GM12892 (cell line): ENCODE results near the gene ANKRD6.
"Not testable (repeated sequence)": the region's sequence is repeated elsewhere in the genome, so short reads cannot be mapped to it uniquely, and the experiment has no call there.

Source experiments
- POLR2A ChIP-seq: IDR thresholded peaks from 2 replicates; pipeline ENCODE4 v1.6.1; 2011; ENCODE audit warnings: low read depth, low read length, control low read depth
- POLR2AphosphoS5 ChIP-seq: IDR thresholded peaks from 2 replicates; pipeline ENCODE4 v1.6.1; 2011; ENCODE audit warnings: low read depth, low read length, control low read depth
- TAF1 ChIP-seq: IDR thresholded peaks from 2 replicates; pipeline ENCODE4 v1.6.1; 2011; ENCODE audit warnings: low read depth, mild to moderate bottlenecking, control low read depth, low read length, borderline replicate concordance

GRCh38 chr6:89641581-89641980 is 208.6 kb downstream of the ANKRD6 start:
- TF ChIP-seq POLR2AphosphoS5, POLR2A, TAF1: not testable (repeated sequence)
